SK-N-SH treated with all-trans-retinoic acid at 6 μM for 48 hours (cell line): ENCODE measurements around the gene AFG3L2.

Experiments used
- ATAC-seq: fragments of 200-7000 bp; cut with Tn5 transposase; 3 replicates; pipeline ENCODE4 v1.9.1; 2020; ENCODE audit warnings: mild to moderate bottlenecking, moderate library complexity
- ARNTL ChIP-seq: fragments of 450-650 bp; formaldehyde crosslinking; IDR thresholded peaks from 2 replicates; pipeline ENCODE4 v1.5.0; 2020; ENCODE audit warnings: low read depth, mild to moderate bottlenecking, moderate library complexity, borderline replicate concordance
- BACH2 ChIP-seq: fragments of 250-450 bp; sonication (Bioruptor Pico); IDR thresholded peaks from 2 replicates; pipeline ENCODE4 v1.9.0; 2021; ENCODE audit warnings: mild to moderate bottlenecking, borderline replicate concordance
- CREB5 ChIP-seq: fragments of 250-450 bp; sonication (Bioruptor Pico); IDR thresholded peaks from 2 replicates; pipeline ENCODE4 v1.5.1; 2020; ENCODE audit warnings: low read depth, mild to moderate bottlenecking, moderate library complexity
- CSDC2 ChIP-seq: fragments of 250-450 bp; sonication (Bioruptor Pico); IDR thresholded peaks from 2 replicates; pipeline ENCODE4 v1.5.0; 2020; ENCODE audit warnings: mild to moderate bottlenecking, moderate library complexity
- CSRNP3 ChIP-seq: fragments of 250-450 bp; sonication (Bioruptor Pico); IDR thresholded peaks from 2 replicates; pipeline ENCODE4 v1.5.1; 2021; ENCODE audit warnings: mild to moderate bottlenecking, moderate library complexity
- ESRRG ChIP-seq: fragments of 250-450 bp; sonication (Bioruptor Pico); IDR thresholded peaks from 2 replicates; pipeline ENCODE4 v1.6.1; 2021; ENCODE audit warnings: mild to moderate bottlenecking
- GLIS3 ChIP-seq: fragments of 250-450 bp; sonication (Bioruptor Pico); IDR thresholded peaks from 2 replicates; pipeline ENCODE4 v1.5.0; 2020; ENCODE audit warnings: mild to moderate bottlenecking, moderate library complexity
- PATZ1 ChIP-seq: fragments of 250-450 bp; sonication (Bioruptor Pico); IDR thresholded peaks from 2 replicates; pipeline ENCODE4 v1.8.0; 2020; ENCODE audit warnings: mild to moderate bottlenecking, moderate library complexity, borderline replicate concordance
- PPARA ChIP-seq: fragments of 250-450 bp; sonication (Bioruptor Pico); IDR thresholded peaks from 2 replicates; pipeline ENCODE4 v1.5.0; 2020; ENCODE audit warnings: mild to moderate bottlenecking, borderline replicate concordance
- RARB ChIP-seq: fragments of 250-450 bp; sonication (Bioruptor Pico); IDR thresholded peaks from 2 replicates; pipeline ENCODE4 v1.8.0; 2021; ENCODE audit warnings: mild to moderate bottlenecking, moderate library complexity
- SNAI2 ChIP-seq: fragments of 250-450 bp; sonication (Bioruptor Pico); IDR thresholded peaks from 2 replicates; pipeline ENCODE4 v1.5.0; 2020; ENCODE audit warnings: mild to moderate bottlenecking, moderate library complexity
- TCF4 ChIP-seq: fragments of 250-450 bp; sonication (Bioruptor Pico); IDR thresholded peaks from 2 replicates; pipeline ENCODE4 v1.8.0; 2021; ENCODE audit warnings: mild to moderate bottlenecking, moderate library complexity, borderline replicate concordance
- TOX ChIP-seq: fragments of 250-450 bp; sonication (Bioruptor Pico); IDR thresholded peaks from 2 replicates; pipeline ENCODE4 v1.8.0; 2021; ENCODE audit warnings: mild to moderate bottlenecking, moderate library complexity, borderline replicate concordance
- TSHZ2 ChIP-seq: fragments of 250-450 bp; sonication (Bioruptor Pico); IDR thresholded peaks from 2 replicates; pipeline ENCODE4 v1.5.0; 2020; ENCODE audit warnings: mild to moderate bottlenecking, moderate library complexity
- ZC3H10 ChIP-seq: fragments of 250-450 bp; sonication (Bioruptor Pico); IDR thresholded peaks from 2 replicates; pipeline ENCODE4 v1.5.1; 2021; ENCODE audit warnings: mild to moderate bottlenecking, moderate library complexity
- ZFP3 ChIP-seq: fragments of 250-450 bp; sonication (Bioruptor Pico); IDR thresholded peaks from 2 replicates; pipeline ENCODE4 v1.5.0; 2020; ENCODE audit warnings: mild to moderate bottlenecking, moderate library complexity
- ZFP30 ChIP-seq: fragments of 450-650 bp; formaldehyde crosslinking; IDR thresholded peaks from 2 replicates; pipeline ENCODE4 v1.5.0; 2022; ENCODE audit warnings: mild to moderate bottlenecking, moderate library complexity
- ZNF565 ChIP-seq: fragments of 450-650 bp; formaldehyde crosslinking; conservative IDR thresholded peaks from 2 replicates; pipeline ENCODE4 v1.5.0; 2020; ENCODE audit warnings: low read depth, mild to moderate bottlenecking, moderate library complexity
- ZNF70 ChIP-seq: fragments of 450-650 bp; formaldehyde crosslinking; IDR thresholded peaks from 2 replicates; pipeline ENCODE4 v1.5.0; 2020; ENCODE audit warnings: mild to moderate bottlenecking, moderate library complexity
- ZNF8 ChIP-seq: fragments of 450-650 bp; formaldehyde crosslinking; IDR thresholded peaks from 2 replicates; pipeline ENCODE4 v1.5.0; 2020; ENCODE audit warnings: mild to moderate bottlenecking, moderate library complexity

Gene AFG3L2

GRCh38 chr18:12372406-12372805 lies 4.6 kb downstream of the AFG3L2 start:
- TF ChIP-seq ESRRG (CRISPR knock-in tag) (no peak), ARNTL (no peak), TSHZ2 (CRISPR knock-in tag) (no peak), ZFP3 (CRISPR knock-in tag) (no peak), PATZ1 (no peak), ZFP30 (CRISPR knock-in tag) (no peak), TOX (CRISPR knock-in tag) (no peak), GLIS3 (CRISPR knock-in tag) (no peak), SNAI2 (CRISPR knock-in tag) (no peak), RARB (CRISPR knock-in tag) (no peak), BACH2 (CRISPR knock-in tag) (no peak), ZNF565 (CRISPR knock-in tag) (no peak), ZNF70 (CRISPR knock-in tag) (no peak), ZNF8 (CRISPR knock-in tag) (no peak), CSRNP3 (CRISPR knock-in tag) (no peak), CSDC2 (CRISPR knock-in tag) (no peak), PPARA (CRISPR knock-in tag) (no peak), CREB5 (CRISPR knock-in tag) (no peak), ZC3H10 (CRISPR knock-in tag) (no peak)
- no peak for ATAC-seq

- TF ChIP-seq ZFP30 (CRISPR knock-in tag) (no peak), CSDC2 (CRISPR knock-in tag) (no peak), CSRNP3 (CRISPR knock-in tag) (no peak), ARNTL (no peak), PPARA (CRISPR knock-in tag) (no peak), TCF4 (no peak), TSHZ2 (CRISPR knock-in tag) (no peak)
- TF ChIP-seq, all 23 proteins: peak for 0
- no peak for ATAC-seq
These were observed 5.4 kb downstream of the AFG3L2 start for GRCh38 chr18:12371590-12371989.
